ENCODE results near the gene ITK.

The ITK gene

GRCh38 chr5:157300564-157300963, 119.9 kb downstream of the ITK start:
- in situ Hi-C loops (cut with MboI; ENCODE audit: low pct_unique_long_range_greater_than_20kb, low sequenced_read_pairs, unreplicated experiment) = no loop called here
- no peak for TF ChIP-seq CTCF (IDR thresholded peaks at IDR 0.05; ENCODE audit: extremely low read depth, insufficient read depth, missing control alignments)
- no peak for DNase-seq (ENCODE audit: low spot score)

GRCh38 chr5:157301066-157301465, 120.4 kb downstream of the ITK start:
- in situ Hi-C loops (cut with MboI; ENCODE audit: low pct_unique_long_range_greater_than_20kb, low sequenced_read_pairs, unreplicated experiment) = no loop called here
- DNase-seq (ENCODE audit: low spot score) = no peak
- no peak for TF ChIP-seq CTCF (IDR thresholded peaks at IDR 0.05; ENCODE audit: extremely low read depth, insufficient read depth, missing control alignments)

- in situ Hi-C loops (cut with MboI; ENCODE audit: low pct_unique_long_range_greater_than_20kb, low sequenced_read_pairs, unreplicated experiment) = no loop called here
- DNase-seq (ENCODE audit: low spot score) = no peak
- TF ChIP-seq CTCF (IDR thresholded peaks at IDR 0.05; ENCODE audit: extremely low read depth, insufficient read depth, missing control alignments) = no peak
These were observed 122.4 kb downstream of the ITK start for GRCh38 chr5:157303023-157303422.

- no peak for DNase-seq (ENCODE audit: low spot score)
- TF ChIP-seq CTCF (IDR thresholded peaks at IDR 0.05; ENCODE audit: extremely low read depth, insufficient read depth, missing control alignments) = peak; percentile 15
- in situ Hi-C loops (cut with MboI; ENCODE audit: low pct_unique_long_range_greater_than_20kb, low sequenced_read_pairs, unreplicated experiment) = no loop called here
These were observed 123.2 kb downstream of the ITK start for GRCh38 chr5:157303667-157304327.
